Pulmonary artery endothelial cell (primary cell): Measurements from ENCODE around the gene SYNE2. TPM values are rescaled to one million over a fixed set of nuclear protein-coding genes. Genes with fewer than 3 reads are reported as not detected.
A peak's percentile ranks its signal among the peaks of the same experiment; 100 is the strongest.

ENCODE experiments used
- DNase-seq: peaks from one replicate; pipeline ENCODE4 v3.0.0-alpha.2; 2011; ENCODE audit warnings: low read depth, low spot score
- total RNA-seq: library from RNA; depleted of rRNA; stranded (reverse); fragments of >200 nt; gene quantifications from 2 replicates; pipeline ENCODE4 v1.2.3, GENCODE V29; 2014

Gene SYNE2
- total RNA-seq, 1 donor from 2014 or later, result 24.9 TPM

DNA sequence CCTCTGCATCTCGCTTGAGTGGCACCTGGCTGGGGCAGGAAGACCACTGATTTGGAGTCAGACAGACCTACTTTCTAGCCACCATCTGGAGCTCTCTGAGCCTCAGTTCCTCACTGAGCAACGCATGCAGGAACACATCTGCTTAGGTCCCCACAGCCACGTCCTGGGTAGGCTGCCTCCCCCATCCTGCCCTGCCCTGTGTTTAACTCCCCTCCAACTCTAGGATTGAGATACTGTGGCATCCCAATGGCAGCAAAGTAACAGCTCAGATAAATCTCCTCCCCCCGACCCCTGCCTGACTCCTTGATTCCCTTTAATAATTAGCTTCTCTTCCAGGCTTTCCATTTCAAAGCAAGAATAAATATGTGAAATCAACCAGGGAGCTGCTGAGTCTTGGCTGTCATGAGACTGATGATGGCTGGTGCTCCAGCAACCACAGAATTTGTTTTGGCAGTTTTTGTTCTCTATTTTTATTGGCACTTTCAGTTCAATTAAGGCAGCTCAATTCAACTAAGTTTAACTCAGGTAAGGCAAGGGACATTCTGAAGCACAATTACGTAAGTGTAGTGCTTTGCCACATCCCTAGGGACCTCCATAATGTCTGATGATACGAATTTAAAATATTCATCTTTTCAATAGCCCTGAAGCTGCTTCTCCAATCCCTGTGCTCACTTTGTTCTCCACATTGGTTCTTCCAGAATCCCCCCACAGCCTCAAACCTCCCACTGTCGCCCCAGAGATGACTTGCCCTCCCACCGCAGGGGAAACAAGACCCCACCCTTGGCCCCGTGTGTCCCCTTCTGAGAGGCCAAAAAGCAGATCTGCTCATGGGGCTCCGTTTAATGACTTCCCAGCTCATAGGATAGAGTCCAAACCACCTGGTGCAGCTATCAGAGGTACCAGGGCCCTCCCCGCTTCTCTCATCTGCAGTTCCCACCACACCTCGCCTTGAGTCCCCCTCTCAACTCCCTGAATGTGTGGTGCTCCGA is 383.1 kb downstream of the SYNE2 start:
- DNase-seq, result no peak

GRCh38 chr14:64238049-64238448 is 385.2 kb downstream of the SYNE2 start:
- DNase-seq, result no peak

DNA sequence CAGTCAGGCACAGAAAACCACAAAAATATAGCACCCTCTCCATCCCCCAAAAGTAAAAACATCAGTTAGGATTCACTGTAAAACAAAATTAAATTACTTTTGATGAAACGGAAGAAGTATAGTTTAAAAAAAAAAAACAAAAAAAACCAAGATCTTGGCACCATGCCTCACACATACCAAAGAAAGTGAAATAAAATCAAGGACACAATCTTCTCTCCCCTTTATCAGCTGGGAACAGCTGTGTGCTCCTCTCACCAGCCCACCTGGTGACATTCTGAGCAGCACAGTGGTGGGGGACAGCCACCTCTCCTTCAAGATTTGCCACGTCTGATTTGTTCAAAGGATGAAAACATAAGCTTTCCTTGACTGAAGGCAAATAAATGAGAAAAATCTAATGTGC is 385.8 kb downstream of the SYNE2 start:
- no peak for DNase-seq

DNA sequence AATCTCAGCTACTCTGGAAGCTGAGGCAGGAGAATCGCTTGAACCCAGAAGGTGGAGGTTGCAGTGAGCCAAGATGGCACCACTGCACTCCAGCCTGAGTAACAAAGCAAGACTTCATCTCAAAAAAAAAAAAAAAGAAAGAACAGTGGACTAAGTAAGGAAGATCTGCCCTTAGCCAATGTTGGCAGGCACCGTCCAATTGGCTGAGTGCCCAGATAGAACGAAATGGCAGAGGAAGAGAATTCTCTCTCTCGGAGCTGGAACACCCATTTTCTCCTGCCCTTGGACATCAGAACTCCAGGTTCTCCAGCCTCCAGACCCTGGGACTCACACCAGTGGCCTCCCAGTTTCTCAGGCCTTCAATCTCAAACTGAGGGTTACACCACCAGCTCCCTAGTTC is 391.5 kb downstream of the SYNE2 start:
- DNase-seq, result no peak

DNA sequence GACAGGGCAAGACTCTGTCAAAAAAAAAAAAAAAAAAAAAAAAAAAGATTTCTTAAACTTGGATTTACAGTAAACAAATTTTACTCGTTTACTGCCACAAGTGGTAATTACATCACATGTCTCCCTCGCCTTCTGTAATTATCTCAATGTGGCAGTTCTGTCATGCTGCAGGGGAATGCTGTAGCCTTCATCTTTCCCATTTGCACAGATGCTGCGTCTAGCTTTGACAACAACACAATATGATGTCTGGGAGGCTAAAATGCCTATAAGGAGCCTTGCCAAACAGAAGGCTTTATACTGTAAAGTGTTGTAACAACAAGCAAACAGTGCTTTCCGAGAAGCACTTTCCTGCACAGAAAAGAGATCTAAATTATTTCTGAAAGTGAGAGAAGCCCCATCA is 392.7 kb downstream of the SYNE2 start:
- no peak for DNase-seq

DNA sequence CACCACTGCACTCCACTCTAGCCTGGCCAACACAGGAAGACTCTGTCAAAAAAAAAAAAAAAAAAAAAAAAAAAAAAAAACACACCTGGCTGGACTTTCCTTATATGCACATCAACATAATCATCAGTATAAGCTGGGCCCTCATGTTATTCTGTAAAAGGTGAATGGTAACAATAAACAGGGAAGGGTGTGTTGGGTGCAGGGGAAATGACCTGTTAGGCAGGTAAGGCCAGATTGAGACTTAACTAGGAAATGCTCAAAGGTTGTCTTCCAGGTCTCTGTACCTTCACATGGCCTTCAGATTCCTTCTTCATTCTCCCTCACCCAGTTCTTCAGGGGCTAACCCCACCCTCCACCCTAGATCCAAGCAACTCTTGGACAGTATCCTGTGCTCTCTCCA is 393.9 kb downstream of the SYNE2 start:
- DNase-seq, result no peak

GRCh38 chr14:64247195-64247594 is 394.4 kb downstream of the SYNE2 start:
- no peak for DNase-seq

- DNase-seq, result no peak
Measured at GRCh38 chr14:64248689-64249088, 395.9 kb downstream of the SYNE2 start.

GRCh38 chr14:64249363-64249762 is 396.6 kb downstream of the SYNE2 start:
- DNase-seq, result no peak

GRCh38 chr14:64253672-64254071 is 400.9 kb downstream of the SYNE2 start:
- peak; percentile 27 for DNase-seq

- no peak for DNase-seq
Measured at GRCh38 chr14:64255756-64256155, 403.0 kb downstream of the SYNE2 start.

DNA sequence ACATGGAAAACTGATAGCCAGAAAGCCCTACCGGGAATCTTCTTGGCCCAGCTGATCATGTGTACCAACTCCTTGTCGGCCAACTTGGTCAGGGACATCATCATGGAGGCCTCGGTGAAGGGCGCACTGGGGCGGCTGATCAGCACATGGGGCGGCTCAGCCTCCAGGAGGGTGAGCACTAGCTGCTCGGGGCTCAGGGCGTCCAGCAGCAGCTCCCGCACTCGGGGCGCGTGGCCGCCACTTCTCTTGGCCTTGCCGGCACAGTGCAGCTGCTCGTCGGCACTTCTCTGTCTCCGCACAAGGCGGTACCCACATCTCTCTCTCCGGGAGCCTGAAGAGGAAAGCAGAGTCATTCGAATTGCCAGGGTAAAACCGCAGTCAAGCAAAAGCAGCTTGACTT is 407.6 kb downstream of the SYNE2 start:
- DNase-seq, result no peak

DNA sequence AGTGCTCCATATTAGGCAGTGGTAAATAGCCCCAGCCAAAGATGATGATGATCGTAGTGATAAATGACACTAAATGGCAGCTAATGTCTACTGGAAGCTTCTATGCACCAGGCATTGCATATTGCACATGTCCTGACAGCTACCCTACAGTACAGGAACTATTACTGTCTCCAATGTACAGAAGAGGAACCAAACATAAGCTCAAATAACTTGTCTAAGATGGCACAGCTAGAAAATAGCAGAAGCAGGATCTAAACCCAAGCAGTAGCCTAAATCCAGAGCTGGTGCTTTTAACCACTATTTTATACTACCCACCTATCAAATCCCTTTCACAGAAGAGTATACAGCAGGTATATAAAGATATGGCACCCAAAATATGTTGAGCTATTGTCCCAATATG is 412.4 kb downstream of the SYNE2 start:
- no peak for DNase-seq

DNA sequence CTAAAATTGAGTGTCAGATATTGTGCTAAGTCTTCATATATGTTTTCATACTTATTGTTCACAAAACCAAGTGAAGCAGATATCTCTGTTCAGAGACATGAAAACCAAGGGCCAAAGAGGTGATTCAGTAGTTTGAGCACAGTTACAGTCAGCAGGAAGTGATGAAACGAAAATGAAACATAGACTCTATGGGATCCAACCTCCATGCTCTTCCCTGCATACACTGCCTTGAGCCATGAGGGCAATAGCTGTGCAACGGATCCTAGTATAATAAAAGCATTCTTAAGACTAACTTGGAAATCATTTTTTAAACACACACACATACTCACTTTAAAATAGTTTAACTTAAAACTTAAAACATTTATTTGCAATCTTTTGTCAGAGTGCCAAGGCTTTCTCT is 413.4 kb downstream of the SYNE2 start:
- no peak for DNase-seq

GRCh38 chr14:64272019-64272418 is 419.2 kb downstream of the SYNE2 start:
- DNase-seq, result no peak

Other genes with a start within 250 kb of the SYNE2 start
- 14.7 and 22.7 TPM in 2 replicates for gene WDR89, start 211.1 kb upstream of the SYNE2 start, total RNA-seq
- 13.7 and 14.7 TPM in 2 replicates for gene SGPP1, start 124.9 kb upstream of the SYNE2 start, total RNA-seq